Adrenal gland (tissue), 12 donors: ENCODE data around the gene SACS. TPM values are rescaled to one million over a fixed set of nuclear protein-coding genes. Genes with fewer than 3 reads are reported as not detected.

Experiments used
- DNase-seq, 7 donors: peaks; one replicate each; pipeline ENCODE4 v3.0.0-alpha.2; 2019 to 2020
- H3K27ac ChIP-seq, 5 donors: fragments of 200-600 bp; sonication (generic) in 4 of 5; 1 replicate in 3 of 5; 2 replicates in 2 of 5; pipeline versions ENCODE4 v1.5.1 to v1.8.0; 2016 to 2020; ENCODE audit warnings: mild to moderate bottlenecking in 1 of 5
- H3K27me3 ChIP-seq: fragments of 200-600 bp; 2 replicates; pipeline ENCODE4 v1.8.0; 2021
- H3K36me3 ChIP-seq, 2 donors: fragments of 200-600 bp; replicated peaks in 1 of 2; 1 replicate in 1 of 2; 2 replicates in 1 of 2; pipeline versions ENCODE4 v1.5.1 to v1.8.0; 2018 to 2022
- H3K4me1 ChIP-seq, 2 donors: fragments of 200-600 bp; replicated peaks in 1 of 2; 1 replicate in 1 of 2; 2 replicates in 1 of 2; pipeline versions ENCODE4 v1.5.1 to v1.8.0; 2018 to 2021
- H3K4me3 ChIP-seq, 4 donors: fragments of 200-600 bp; sonication (generic) in 3 of 4; one replicate each; pipeline ENCODE4 v1.5.1; 2016 to 2018
- H3K9me3 ChIP-seq, 3 donors: fragments of 200-600 bp; sonication (generic) in 1 of 3; replicated peaks in 1 of 3; 1 replicate in 2 of 3; 2 replicates in 1 of 3; pipeline versions ENCODE4 v1.5.1 to v1.8.0; 2016 to 2021
- POLR2A ChIP-seq, 2 donors: fragments of 450-650 bp; IDR thresholded peaks; one replicate each; pipeline ENCODE4 v1.6.1; 2017; ENCODE audit warnings: antibody characterized with exemption in 2 of 2, mild to moderate bottlenecking in 2 of 2, moderate library complexity in 1 of 2
- WGBS, 4 donors: extraction: QIAGEN DNeasy Blood & Tissue Kit in 2 of 4; methylation state at CpG; one replicate each; pipeline versions ENCODE4 v1.1.5 to v1.1.7; 2013 to 2017; 5-methylcytosine and 5-hydroxymethylcytosine counted together
- intact Hi-C, 2 donors: fragments of 100-400 bp; cut with DNase I; formaldehyde crosslinking; loops; one replicate each; pipeline versions ENCODE4 v1.14.1 to v1.15.0; 2022 to 2023
- polyA plus RNA-seq, 3 donors: library from polyadenylated mRNA; stranded (reverse); fragments of 200-250 nt in 2 of 3; fragments of 350-450 nt in 1 of 3; fragmentation: Illumina TruSeq in 1 of 3; extraction: RNeasy Lipid Tissue Mini Kit (QIAGEN cat#74804) in 1 of 3; gene quantifications; one replicate each; pipeline ENCODE4 v1.2.3, GENCODE V29; 2013 to 2014
- total RNA-seq, 9 donors: library from RNA; depleted of rRNA in 4 of 9; stranded (reverse); fragments of >200 nt in 4 of 9; fragments of 120-200 nt in 1 of 9; fragmentation: NEBNext Ultra II Directional in 1 of 9; extraction: Animal tissue kit (Norgen Biotek cat#: 25700) in 1 of 9; gene quantifications; one replicate each; pipeline versions ENCODE4 v1.1.0 to v1.2.4, GENCODE V29; 2013 to 2023
- TF ChIP-seq, protein P1 (sequence below), 6 experiments: fragments of 450-650 bp in 4 of 6; fragments of 200-600 bp in 2 of 6; sonication (generic) in 1 of 6; IDR thresholded peaks; 1 replicate in 5 of 6; 2 replicates in 1 of 6; pipeline versions ENCODE4 v1.5.1 to v1.8.0; 2016 to 2021; ENCODE audit warnings: antibody characterized with exemption in 6 of 6, mild to moderate bottlenecking in 2 of 6, moderate library complexity in 1 of 6
- donor health status: healthy with polysubstance abuse.
- donor health status: Bipolar disorder and iron deficiency.
- donor health status: DM: yes; HTN: yes; CAD: no.
- donor health status: DM: no; HTN: no; CAD: no.
- donor health status: DM: no; HTN: no; CAD: no.
- donor health status: DM: yes; HTN: yes; CAD: no.

The SACS gene
- total and polyA plus RNA-seq, 12 donors: 5.6 to 41.6 (median 7.5) TPM

DNA sequence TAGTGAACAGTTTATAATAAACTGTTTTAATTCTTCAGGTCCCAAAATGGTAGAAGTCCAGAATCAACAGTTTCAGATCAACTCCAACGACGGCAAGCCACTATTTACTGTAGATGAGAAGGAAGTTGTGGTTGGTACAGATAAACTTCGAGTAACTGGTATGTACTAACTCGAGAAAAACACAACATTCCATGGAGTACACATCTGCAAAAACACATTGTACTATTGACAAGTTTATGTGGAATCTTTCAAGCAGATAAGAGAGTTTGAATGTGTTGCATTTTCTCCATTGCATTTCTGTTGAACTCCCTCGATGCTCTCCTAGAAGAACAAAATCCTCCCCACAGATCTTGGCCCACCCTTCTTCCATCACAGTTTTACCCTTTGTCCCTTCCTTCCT, 154.2 kb downstream of the SACS start:
- Histone ChIP-seq H3K4me3 (no peak overlapping the region), H3K4me1 (no peaks in the 10 kb centered on the region), H3K27me3 (no peaks in the 10 kb centered on the region), H3K36me3 (no peaks in the 10 kb centered on the region), H3K9me3 (no peaks in the 10 kb centered on the region), H3K27ac (no peak overlapping the region)
- TF ChIP-seq, protein P1, sequence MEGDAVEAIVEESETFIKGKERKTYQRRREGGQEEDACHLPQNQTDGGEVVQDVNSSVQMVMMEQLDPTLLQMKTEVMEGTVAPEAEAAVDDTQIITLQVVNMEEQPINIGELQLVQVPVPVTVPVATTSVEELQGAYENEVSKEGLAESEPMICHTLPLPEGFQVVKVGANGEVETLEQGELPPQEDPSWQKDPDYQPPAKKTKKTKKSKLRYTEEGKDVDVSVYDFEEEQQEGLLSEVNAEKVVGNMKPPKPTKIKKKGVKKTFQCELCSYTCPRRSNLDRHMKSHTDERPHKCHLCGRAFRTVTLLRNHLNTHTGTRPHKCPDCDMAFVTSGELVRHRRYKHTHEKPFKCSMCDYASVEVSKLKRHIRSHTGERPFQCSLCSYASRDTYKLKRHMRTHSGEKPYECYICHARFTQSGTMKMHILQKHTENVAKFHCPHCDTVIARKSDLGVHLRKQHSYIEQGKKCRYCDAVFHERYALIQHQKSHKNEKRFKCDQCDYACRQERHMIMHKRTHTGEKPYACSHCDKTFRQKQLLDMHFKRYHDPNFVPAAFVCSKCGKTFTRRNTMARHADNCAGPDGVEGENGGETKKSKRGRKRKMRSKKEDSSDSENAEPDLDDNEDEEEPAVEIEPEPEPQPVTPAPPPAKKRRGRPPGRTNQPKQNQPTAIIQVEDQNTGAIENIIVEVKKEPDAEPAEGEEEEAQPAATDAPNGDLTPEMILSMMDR (IDR thresholded peaks at IDR 0.05): no peak
- TF ChIP-seq POLR2A (IDR thresholded peaks at IDR 0.05): no peak
- 61 to 85% (median 66%) methylated on average over 5 of the region's 5 CpGs for WGBS, 4 donors
- DNase-seq: no peak
- intact Hi-C loops: no loop called here

Other genes starting within 250 kb of the SACS start
- 1 to 10 TPM in 8 of 9 donors, under 1 TPM in 1; 0.88 to 6.7 (median 3.4) TPM for gene TNFRSF19, start 136.7 kb upstream of the SACS start, total RNA-seq
- gene TNFRSF19, start 136.7 kb upstream of the SACS start, polyA plus RNA-seq: 1 to 10 TPM; 1.2 to 3.8 (median 2.0) TPM